ENCODE data around the gene TMEM270.

GRCh38 chr7:73824986-73825385 lies 36.0 kb upstream of the TMEM270 start:
- TF ChIP-seq SUZ12 (IDR thresholded peaks at IDR 0.05), result no peak
- no peak for TF ChIP-seq SP1 (IDR thresholded peaks at IDR 0.05)
- no peak for TF ChIP-seq FOXM1 (IDR thresholded peaks at IDR 0.05; ENCODE audit: borderline replicate concordance)
- no peak for TF ChIP-seq FOXA1 (IDR thresholded peaks at IDR 0.05)
- TF ChIP-seq BHLHE40 (IDR thresholded peaks at IDR 0.05; ENCODE audit: borderline replicate concordance), result no peak
- TF ChIP-seq L3MBTL2 (conservative IDR thresholded peaks at IDR 0.05), result no peak
- no peak for TF ChIP-seq ZNF384 (IDR thresholded peaks at IDR 0.05)
- TF ChIP-seq ARNT (IDR thresholded peaks at IDR 0.05), result no peak
- TF ChIP-seq HDGF (IDR thresholded peaks at IDR 0.05; ENCODE audit: borderline replicate concordance), result no peak
- TF ChIP-seq NFRKB (IDR thresholded peaks at IDR 0.05), result no peak
- no peak for TF ChIP-seq FOXK2 (IDR thresholded peaks at IDR 0.05)
- TF ChIP-seq ELF4 (IDR thresholded peaks at IDR 0.05), result no peak
- TF ChIP-seq CTBP1 (IDR thresholded peaks at IDR 0.05; ENCODE audit: borderline replicate concordance), result no peak
- TF ChIP-seq TARDBP (IDR thresholded peaks at IDR 0.05), result no peak

Measured in HEK293T (cell line).